HepG2 (cell line): Measurements from ENCODE around the gene ZC3H18. TPM values are rescaled to one million over a fixed set of nuclear protein-coding genes. Genes with fewer than 3 reads are reported as not detected.
A peak's percentile ranks its signal among the peaks of the same experiment; 100 is the strongest.

Source experiments
- ATAC-seq: fragments of 200-7000 bp; cut with Tn5 transposase; 3 replicates; pipeline ENCODE4 v1.9.1; 2020; ENCODE audit warnings: mild to moderate bottlenecking, moderate library complexity
- BruUV-seq: library from RNA; stranded (reverse); fragments of 400-500 nt; replicated peaks from 2 replicates; lab custom pipeline; 2021; lab: Mats Ljungman, UMichigan
- CTCF ChIA-PET: fragments of 300-600 bp; formaldehyde crosslinking; extraction: SDS; loops from one replicate; lab custom pipeline; 2021; ENCODE audit warnings: low total read pairs, inconsistent platforms, low intra/inter-chr PET ratio; lab: Yijun Ruan, JAX
- POLR2A ChIA-PET: fragments of 350-600 bp; sonication (Branson Sonifier 250); formaldehyde crosslinking; loops from one replicate; lab custom pipeline; 2020; ENCODE audit warnings: antibody characterized with exemption, inconsistent platforms; lab: Yijun Ruan, JAX
- DNase-seq: peaks from one replicate; pipeline ENCODE4 v3.0.0-alpha.2; 2015; ENCODE audit warnings: low spot score
- FAIRE-seq: peaks from 3 replicates; lab custom pipeline; 2011; peaks lifted over from hg19 to GRCh38; lab: Jason Lieb, UNC
- H2AFZ ChIP-seq: one replicate; pipeline ENCODE4 v1.6.1; 2011; ENCODE audit warnings: low read length, inconsistent platforms
- H3K27ac ChIP-seq: fragments of 300-600 bp; 3 replicates; pipeline ENCODE4 v1.8.0; 2011; ENCODE audit warnings: mixed run types, mild to moderate bottlenecking, mixed read lengths, low read length, inconsistent platforms; ENCODE audit not compliant: insufficient read depth; ENCODE audit errors: extremely low read length
- H3K27me3 ChIP-seq, 2 experiments: fragments of 200-600 bp in 1 of 2; 2 replicates in 1 of 2; 3 replicates in 1 of 2; pipeline versions ENCODE4 v1.6.0 to v1.8.0; 2011; ENCODE audit warnings: low read length in 2 of 2, mild to moderate bottlenecking in 2 of 2, moderate library complexity in 2 of 2, inconsistent platforms in 1 of 2; ENCODE audit not compliant: insufficient read depth in 2 of 2, control insufficient read depth in 1 of 2
- H3K36me3 ChIP-seq, 2 experiments: fragments of 200-600 bp in 1 of 2; replicated peaks in 1 of 2; 2 replicates in 1 of 2; 3 replicates in 1 of 2; pipeline versions ENCODE4 v1.5.1 to v1.8.0; 2011; ENCODE audit warnings: low read length in 2 of 2, inconsistent platforms in 1 of 2; ENCODE audit not compliant: insufficient read depth in 2 of 2, control insufficient read depth in 1 of 2
- H3K4me1 ChIP-seq: 2 replicates; pipeline ENCODE4 v1.5.1; 2012; ENCODE audit warnings: low read length, inconsistent platforms; ENCODE audit not compliant: insufficient read depth
- H3K4me2 ChIP-seq: 2 replicates; pipeline ENCODE4 v1.6.0; 2011; ENCODE audit warnings: low read depth, low read length, inconsistent platforms
- H3K4me3 ChIP-seq, 3 experiments: fragments of 200-600 bp in 1 of 3; sonication (generic), shearing (Covaris generic) in 1 of 3; replicated peaks in 1 of 3; 2 replicates each; pipeline ENCODE4 v1.5.1; 2011 to 2016; ENCODE audit warnings: low read length in 3 of 3, inconsistent platforms in 2 of 3, low read depth in 2 of 3, mild to moderate bottlenecking in 2 of 3, control low read depth in 1 of 3, mixed read lengths in 1 of 3; ENCODE audit not compliant: insufficient read depth in 1 of 3
- H3K79me2 ChIP-seq: one replicate; pipeline ENCODE4 v1.6.1; 2011; ENCODE audit warnings: low read length, inconsistent platforms; ENCODE audit not compliant: insufficient read depth
- H3K9ac ChIP-seq: 2 replicates; pipeline ENCODE4 v1.6.0; 2011; ENCODE audit warnings: mild to moderate bottlenecking, low read depth, low read length, inconsistent platforms; ENCODE audit not compliant: insufficient read depth
- H3K9me3 ChIP-seq: 2 replicates; pipeline ENCODE4 v1.5.1; 2012; ENCODE audit warnings: mild to moderate bottlenecking, low read length
- H4K20me1 ChIP-seq: 2 replicates; pipeline ENCODE4 v1.6.0; 2011; ENCODE audit warnings: inconsistent platforms, mild to moderate bottlenecking, low read length, moderate library complexity; ENCODE audit not compliant: insufficient read depth
- AGO2 ChIP-seq: fragments of 200-400 bp; formaldehyde crosslinking; optimal IDR thresholded peaks from 2 replicates; pipeline ENCODE3; 2017; ENCODE audit warnings: mild to moderate bottlenecking, low read depth, low read length, moderate library complexity
- CCDC6 ChIP-seq: sonication (generic); formaldehyde crosslinking; IDR thresholded peaks from 2 replicates; pipeline ENCODE4 v1.8.1; 2022; ENCODE audit warnings: mild to moderate bottlenecking, missing genetic modification reagents, moderate library complexity
- FUBP1 ChIP-seq: sonication (generic); formaldehyde crosslinking; IDR thresholded peaks from 2 replicates; pipeline ENCODE4 v1.5.1; 2020; ENCODE audit warnings: missing genetic modification reagents, mild to moderate bottlenecking, borderline replicate concordance
- KLF12 ChIP-seq: sonication (generic); formaldehyde crosslinking; IDR thresholded peaks from 2 replicates; pipeline ENCODE4 v1.4.0; 2020; ENCODE audit warnings: missing genetic modification reagents, borderline replicate concordance
- NCOA5 ChIP-seq: sonication (generic); formaldehyde crosslinking; IDR thresholded peaks from 2 replicates; pipeline ENCODE4 v1.4.0; 2020; ENCODE audit warnings: missing genetic modification reagents
- NFE2L1 ChIP-seq: sonication (generic); formaldehyde crosslinking; IDR thresholded peaks from 2 replicates; pipeline ENCODE4 v1.4.0; 2020; ENCODE audit warnings: missing genetic modification reagents, mild to moderate bottlenecking, borderline replicate concordance
- POLR2AphosphoS2 ChIP-seq: IDR thresholded peaks from 2 replicates; pipeline ENCODE4 v1.6.1; 2011; ENCODE audit warnings: low read depth, low read length, improper control_type of control experiment
- SRF ChIP-seq: IDR thresholded peaks from 2 replicates; pipeline ENCODE4 v1.6.1; 2011; ENCODE audit warnings: mild to moderate bottlenecking, low read depth, low read length, moderate library complexity
- TRIM24 ChIP-seq: sonication (generic); formaldehyde crosslinking; IDR thresholded peaks from 2 replicates; pipeline ENCODE4 v1.8.0; 2022; ENCODE audit warnings: mild to moderate bottlenecking, missing genetic modification reagents
- ZBTB7A ChIP-seq: sonication (generic); formaldehyde crosslinking; IDR thresholded peaks from 2 replicates; pipeline ENCODE4 v1.8.0; 2022; ENCODE audit warnings: mild to moderate bottlenecking, missing genetic modification reagents
- ZNF790 ChIP-seq: sonication (generic); formaldehyde crosslinking; IDR thresholded peaks from 2 replicates; pipeline ENCODE4 v1.8.0; 2022; ENCODE audit warnings: missing genetic modification reagents, mild to moderate bottlenecking, borderline replicate concordance
- WGBS: methylation state at CpG from one replicate; pipeline ENCODE4 v1.1.6; 2017; ENCODE audit warnings: low lambda C conversion rate; 5-methylcytosine and 5-hydroxymethylcytosine counted together
- in situ Hi-C: cut with HindIII; loops from 2 replicates; pipeline ENCODE4 v1.10.0; 2017; ENCODE audit warnings: low pct_unique_long_range_greater_than_20kb; ENCODE audit not compliant: extremely low pct_ligation_motif_present
- intact Hi-C: fragments of 100-400 bp; cut with micrococcal nuclease; formaldehyde crosslinking; loops from one replicate; pipeline ENCODE4 v1.10.0; 2022; ENCODE audit not compliant: unreplicated experiment
- polyA plus RNA-seq, 8 experiments: library from polyadenylated mRNA; depleted of rRNA in 3 of 8; stranded (reverse) in 7 of 8; unstranded in 1 of 8; fragments of >200 nt; fragmentation: Illumina TruSeq in 4 of 8; extraction: Trizol in 4 of 8; gene quantifications; 2 replicates each; pipeline versions ENCODE4 v1.2.1 to v1.2.3, GENCODE V29; 2011 to 2016; ENCODE audit warnings: low read depth in 4 of 8, missing spikeins in 1 of 8, mixed read lengths in 1 of 8; ENCODE audit not compliant: insufficient read depth in 1 of 8
- total RNA-seq, 5 experiments: library from RNA; depleted of rRNA; stranded (reverse); fragments of >200 nt; fragmentation: Illumina TruSeq; extraction: Trizol; gene quantifications; 2 replicates each; pipeline ENCODE4 v1.2.3, GENCODE V29; 2016; ENCODE audit warnings: low read depth in 1 of 5
- TF ChIP-seq, protein P1 (sequence below): sonication (generic); formaldehyde crosslinking; IDR thresholded peaks from 2 replicates; pipeline ENCODE4 v1.4.0; 2020; ENCODE audit warnings: mild to moderate bottlenecking, low read depth, missing genetic modification reagents
- TF ChIP-seq, protein P2 (sequence below): sonication (generic); formaldehyde crosslinking; IDR thresholded peaks from 2 replicates; pipeline ENCODE4 v1.5.0; 2020; ENCODE audit warnings: missing genetic modification reagents

The ZC3H18 gene
- total and polyA plus RNA-seq, 2 of the 13 experiments (the other 11 are each of a cell fraction or from before 2014, with no cell fraction given) = 11.2 to 27.4 TPM

- ChIA-PET CTCF (no interaction called here), POLR2A (no interaction called here)
- Histone ChIP-seq H3K27ac (no peak overlapping the region), H3K27me3 (peaks cover 0 to 5% of the 10 kb centered on the region in 2 experiments; a peak in 3 of 5 replicates), H2AFZ (no peak overlapping the region), H3K4me3 (no peak overlapping the region), H3K36me3 (peaks cover 15 to 21% of the 10 kb centered on the region in 2 experiments; a peak in 4 of 5 replicates), H3K9me3 (no peaks in the 10 kb centered on the region), H3K9ac (no peak overlapping the region), H4K20me1 (no peaks in the 10 kb centered on the region; the same call in 1 of the 2 replicates), H3K79me2 (no peaks in the 10 kb centered on the region), H3K4me2 (no peak overlapping the region), H3K4me1 (peaks cover 12% of the 10 kb centered on the region)
- no peak for ATAC-seq
- no TSS peak for BruUV-seq
- intact Hi-C loops = no loop called here
- 97% methylated on average over 59 of the region's 79 CpGs for WGBS
- in situ Hi-C loops = no loop called here
- no peak for DNase-seq
- TF ChIP-seq POLR2AphosphoS2 (no peak), AGO2 (peak; percentile 24)
- no peak for FAIRE-seq
Observed at GRCh38 chr16:88533381-88533917, 36.8 kb upstream of the ZC3H18 start.

GRCh38 chr16:88533932-88534637 is 36.1 kb upstream of the ZC3H18 start:
- in situ Hi-C loops = no loop called here
- FAIRE-seq = no peak
- no peak overlapping the region for H3K4me2 ChIP-seq
- ChIA-PET POLR2A (no interaction called here), CTCF (no interaction called here)
- no peaks in the 10 kb centered on the region; the same call in 1 of the 2 replicates for H4K20me1 ChIP-seq
- no peak overlapping the region for H3K27ac ChIP-seq
- TF ChIP-seq CCDC6 (CRISPR knock-in tag) (no peak), FUBP1 (CRISPR knock-in tag) (no peak), NCOA5 (CRISPR knock-in tag) (no peak), NFE2L1 (CRISPR knock-in tag) (no peak), SRF (no peak), ZNF790 (CRISPR knock-in tag) (no peak), ZBTB7A (CRISPR knock-in tag) (no peak), KLF12 (CRISPR knock-in tag) (no peak), TRIM24 (CRISPR knock-in tag) (no peak)
- TF ChIP-seq, protein P1, sequence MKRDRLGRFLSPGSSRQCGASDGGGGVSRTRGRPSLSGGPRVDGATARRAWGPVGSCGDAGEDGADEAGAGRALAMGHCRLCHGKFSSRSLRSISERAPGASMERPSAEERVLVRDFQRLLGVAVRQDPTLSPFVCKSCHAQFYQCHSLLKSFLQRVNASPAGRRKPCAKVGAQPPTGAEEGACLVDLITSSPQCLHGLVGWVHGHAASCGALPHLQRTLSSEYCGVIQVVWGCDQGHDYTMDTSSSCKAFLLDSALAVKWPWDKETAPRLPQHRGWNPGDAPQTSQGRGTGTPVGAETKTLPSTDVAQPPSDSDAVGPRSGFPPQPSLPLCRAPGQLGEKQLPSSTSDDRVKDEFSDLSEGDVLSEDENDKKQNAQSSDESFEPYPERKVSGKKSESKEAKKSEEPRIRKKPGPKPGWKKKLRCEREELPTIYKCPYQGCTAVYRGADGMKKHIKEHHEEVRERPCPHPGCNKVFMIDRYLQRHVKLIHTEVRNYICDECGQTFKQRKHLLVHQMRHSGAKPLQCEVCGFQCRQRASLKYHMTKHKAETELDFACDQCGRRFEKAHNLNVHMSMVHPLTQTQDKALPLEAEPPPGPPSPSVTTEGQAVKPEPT = no peak
- TF ChIP-seq, protein P2, sequence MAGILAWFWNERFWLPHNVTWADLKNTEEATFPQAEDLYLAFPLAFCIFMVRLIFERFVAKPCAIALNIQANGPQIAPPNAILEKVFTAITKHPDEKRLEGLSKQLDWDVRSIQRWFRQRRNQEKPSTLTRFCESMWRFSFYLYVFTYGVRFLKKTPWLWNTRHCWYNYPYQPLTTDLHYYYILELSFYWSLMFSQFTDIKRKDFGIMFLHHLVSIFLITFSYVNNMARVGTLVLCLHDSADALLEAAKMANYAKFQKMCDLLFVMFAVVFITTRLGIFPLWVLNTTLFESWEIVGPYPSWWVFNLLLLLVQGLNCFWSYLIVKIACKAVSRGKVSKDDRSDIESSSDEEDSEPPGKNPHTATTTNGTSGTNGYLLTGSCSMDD (CRISPR knock-in tag) = no peak
- intact Hi-C loops = no loop called here
- BruUV-seq = no TSS peak
- H3K79me2 ChIP-seq = no peaks in the 10 kb centered on the region
- no peak for DNase-seq
- H3K27me3 ChIP-seq = peaks cover 4 to 11% of the 10 kb centered on the region in 2 experiments; a peak in 4 of 5 replicates
- H3K9ac ChIP-seq = no peak overlapping the region
- peaks cover 8% of the 10 kb centered on the region for H3K4me1 ChIP-seq
- 98% methylated on average over 114 of the region's 114 CpGs for WGBS
- no peak for ATAC-seq
- no peak overlapping the region for H3K4me3 ChIP-seq
- no peaks in the 10 kb centered on the region for H3K9me3 ChIP-seq
- H2AFZ ChIP-seq = no peak overlapping the region
- peaks cover 8 to 18% of the 10 kb centered on the region in 2 experiments; a peak in 4 of 5 replicates for H3K36me3 ChIP-seq
